HCEC 1CT (cell line): ENCODE results near the gene ELL.
A peak's percentile ranks its signal among the peaks of the same experiment; 100 is the strongest.
"Not testable (repeated sequence)": the region's sequence is repeated elsewhere in the genome, so short reads cannot be mapped to it uniquely, and the experiment has no call there.

Source experiments
- DNase-seq: peaks from one replicate; pipeline ENCODE4 v3.0.0-alpha.2; 2017

Gene ELL

GRCh38 chr19:18521692-18522123, at the start of gene ELL:
ELL (minus strand) TSS chr19:18522070; CDS start chr19:18522055, 15 bp downstream.
- no peak for DNase-seq

- DNase-seq = no peak
Observed at GRCh38 chr19:18568367-18568766, 46.5 kb upstream of the ELL start.

GRCh38 chr19:18566953-18567352, 45.1 kb upstream of the ELL start:
- DNase-seq = no peak

GRCh38 chr19:18562086-18562485, 40.2 kb upstream of the ELL start:
- no peak for DNase-seq

GRCh38 chr19:18559685-18560084, 37.8 kb upstream of the ELL start:
- DNase-seq = no peak

- no peak for DNase-seq
Observed at GRCh38 chr19:18558604-18559003, 36.7 kb upstream of the ELL start.

GRCh38 chr19:18558202-18558555, 36.3 kb upstream of the ELL start:
- DNase-seq = no peak

GRCh38 chr19:18557411-18558201, 35.7 kb upstream of the ELL start, which contains the start of gene KXD1:
KXD1 (plus strand) TSS chr19:18557870; CDS start chr19:18562057, 4,187 bp downstream.
- DNase-seq = peak; percentile 99

GRCh38 chr19:18551631-18552030, 29.8 kb upstream of the ELL start:
- DNase-seq = no peak

- DNase-seq = peak; percentile 72
Observed at GRCh38 chr19:18543814-18544475, 22.1 kb upstream of the ELL start.

- peak; percentile 80 for DNase-seq
Observed at GRCh38 chr19:18542941-18543813, 21.3 kb upstream of the ELL start, which contains the start of gene FKBP8. FKBP8 (minus strand) TSS chr19:18543573; CDS start chr19:18541970, 1,603 bp downstream.

- no peak for DNase-seq
Observed at GRCh38 chr19:18541992-18542940, 20.4 kb upstream of the ELL start.

GRCh38 chr19:18541258-18541991, 19.6 kb upstream of the ELL start:
- DNase-seq = no peak

GRCh38 chr19:18540200-18540599, 18.3 kb upstream of the ELL start:
- not testable (repeated sequence) for DNase-seq

GRCh38 chr19:18539372-18539771, 17.5 kb upstream of the ELL start:
- no peak for DNase-seq

- DNase-seq = no peak
Observed at GRCh38 chr19:18538115-18538514, 16.2 kb upstream of the ELL start.

GRCh38 chr19:18537431-18537830, 15.6 kb upstream of the ELL start:
- no peak for DNase-seq

GRCh38 chr19:18536475-18536874, 14.6 kb upstream of the ELL start:
- DNase-seq = no peak

GRCh38 chr19:18533058-18533457, 11.2 kb upstream of the ELL start:
- DNase-seq = no peak

- DNase-seq = no peak
Observed at GRCh38 chr19:18532168-18532890, 10.5 kb upstream of the ELL start.

- no peak for DNase-seq
Observed at GRCh38 chr19:18531485-18531884, 9.6 kb upstream of the ELL start.
